SU-DHL-6 (cell line): ENCODE measurements around the gene FADS6.
A peak's percentile ranks its signal among the peaks of the same experiment; 100 is the strongest.

Experiments used
- H2AFZ ChIP-seq: fragments of 200-600 bp; sonication (generic); 2 replicates; pipeline ENCODE4 v1.6.1; 2014; ENCODE audit warnings: low read depth, mild to moderate bottlenecking, moderate library complexity, mixed read lengths, antibody characterized with exemption, low read length; ENCODE audit not compliant: severe bottlenecking
- H3F3A ChIP-seq: fragments of 200-600 bp; shearing (Covaris generic); 2 replicates; pipeline ENCODE4 v1.6.0; 2016; ENCODE audit warnings: antibody characterized with exemption, mild to moderate bottlenecking; ENCODE audit not compliant: insufficient read depth
- H3K27ac ChIP-seq: fragments of 200-600 bp; sonication (generic); 2 replicates; pipeline ENCODE4 v1.5.1; 2016; ENCODE audit warnings: low read depth, mild to moderate bottlenecking, low read length, moderate library complexity, mixed read lengths
- H3K27me3 ChIP-seq: fragments of 200-600 bp; sonication (generic), shearing (Covaris generic); 2 replicates; pipeline ENCODE4 v1.6.0; 2014; ENCODE audit warnings: mild to moderate bottlenecking, low read length
- H3K36me3 ChIP-seq: fragments of 200-600 bp; sonication (generic); 2 replicates; pipeline ENCODE4 v1.6.1; 2014; ENCODE audit warnings: mild to moderate bottlenecking, low read length, mixed read lengths
- H3K4me2 ChIP-seq: fragments of 300-600, 200-600 bp; shearing (Covaris generic), sonication (generic); 2 replicates; pipeline ENCODE4 v1.6.0; 2014; ENCODE audit warnings: low read length, low read depth, mild to moderate bottlenecking; ENCODE audit not compliant: poor library complexity, severe bottlenecking
- H3K4me3 ChIP-seq: fragments of 200-600 bp; sonication (generic); 2 replicates; pipeline ENCODE4 v1.5.1; 2014; ENCODE audit warnings: antibody characterized with exemption, low read length, mild to moderate bottlenecking, mixed read lengths; ENCODE audit not compliant: insufficient read depth, poor library complexity, severe bottlenecking
- H3K79me2 ChIP-seq: fragments of 200-600 bp; sonication (generic); 2 replicates; pipeline ENCODE4 v1.6.1; 2014; ENCODE audit warnings: mild to moderate bottlenecking, low read length, moderate library complexity; ENCODE audit not compliant: insufficient read depth
- H3K9ac ChIP-seq: fragments of 200-600 bp; sonication (generic); 2 replicates; pipeline ENCODE4 v1.7.0; 2014; ENCODE audit warnings: mild to moderate bottlenecking, low read length
- H3K9me2 ChIP-seq: fragments of 200-600 bp; sonication (generic); replicated peaks from 2 replicates; pipeline ENCODE4 v1.6.1; 2014; ENCODE audit warnings: low read length; ENCODE audit not compliant: insufficient read depth
- H3K9me3 ChIP-seq: fragments of 200-600 bp; sonication (generic); 2 replicates; pipeline ENCODE4 v1.6.1; 2014; ENCODE audit warnings: low read length, mixed read lengths; ENCODE audit not compliant: insufficient read depth
- H4K20me1 ChIP-seq: fragments of 200-600 bp; sonication (generic); 2 replicates; pipeline ENCODE4 v1.6.1; 2014; ENCODE audit warnings: low read depth, mild to moderate bottlenecking, antibody characterized with exemption, low read length, moderate library complexity, mixed read lengths
- EZH2phosphoT487 ChIP-seq: fragments of 200-600 bp; sonication (generic), shearing (Covaris generic); conservative IDR thresholded peaks from 2 replicates; pipeline ENCODE4 v1.6.1; 2018; ENCODE audit warnings: mild to moderate bottlenecking, antibody characterized with exemption, low read length, moderate library complexity, mixed read lengths
- TF ChIP-seq, protein P1 (sequence below): fragments of 200-600 bp; sonication (generic); IDR thresholded peaks from one replicate; pipeline ENCODE4 v1.5.1; 2017; ENCODE audit warnings: antibody characterized with exemption, mild to moderate bottlenecking, low read length, moderate library complexity; ENCODE audit not compliant: insufficient read depth, poor library complexity, severe bottlenecking

The FADS6 gene

GRCh38 chr17:74873037-74873873 is 20.2 kb downstream of the FADS6 start:
- Histone ChIP-seq H3K9me3 (no peaks in the 10 kb centered on the region), H3K27me3 (no peaks in the 10 kb centered on the region), H3K9me2 (no peaks in the 10 kb centered on the region), H2AFZ (peak overlapping the region; percentile 39), H3F3A (no peaks in the 10 kb centered on the region; the same call in 1 of the 2 replicates), H3K27ac (peak overlapping the region; percentile 64), H3K79me2 (no peaks in the 10 kb centered on the region), H3K4me2 (peak overlapping the region; percentile 94), H4K20me1 (no peaks in the 10 kb centered on the region), H3K9ac (peak overlapping the region; percentile 88), H3K4me3 (peak overlapping the region; percentile 97), H3K36me3 (no peaks in the 10 kb centered on the region)
- TF ChIP-seq EZH2phosphoT487 = no peak
- TF ChIP-seq, protein P1, sequence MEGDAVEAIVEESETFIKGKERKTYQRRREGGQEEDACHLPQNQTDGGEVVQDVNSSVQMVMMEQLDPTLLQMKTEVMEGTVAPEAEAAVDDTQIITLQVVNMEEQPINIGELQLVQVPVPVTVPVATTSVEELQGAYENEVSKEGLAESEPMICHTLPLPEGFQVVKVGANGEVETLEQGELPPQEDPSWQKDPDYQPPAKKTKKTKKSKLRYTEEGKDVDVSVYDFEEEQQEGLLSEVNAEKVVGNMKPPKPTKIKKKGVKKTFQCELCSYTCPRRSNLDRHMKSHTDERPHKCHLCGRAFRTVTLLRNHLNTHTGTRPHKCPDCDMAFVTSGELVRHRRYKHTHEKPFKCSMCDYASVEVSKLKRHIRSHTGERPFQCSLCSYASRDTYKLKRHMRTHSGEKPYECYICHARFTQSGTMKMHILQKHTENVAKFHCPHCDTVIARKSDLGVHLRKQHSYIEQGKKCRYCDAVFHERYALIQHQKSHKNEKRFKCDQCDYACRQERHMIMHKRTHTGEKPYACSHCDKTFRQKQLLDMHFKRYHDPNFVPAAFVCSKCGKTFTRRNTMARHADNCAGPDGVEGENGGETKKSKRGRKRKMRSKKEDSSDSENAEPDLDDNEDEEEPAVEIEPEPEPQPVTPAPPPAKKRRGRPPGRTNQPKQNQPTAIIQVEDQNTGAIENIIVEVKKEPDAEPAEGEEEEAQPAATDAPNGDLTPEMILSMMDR = no peak

DNA sequence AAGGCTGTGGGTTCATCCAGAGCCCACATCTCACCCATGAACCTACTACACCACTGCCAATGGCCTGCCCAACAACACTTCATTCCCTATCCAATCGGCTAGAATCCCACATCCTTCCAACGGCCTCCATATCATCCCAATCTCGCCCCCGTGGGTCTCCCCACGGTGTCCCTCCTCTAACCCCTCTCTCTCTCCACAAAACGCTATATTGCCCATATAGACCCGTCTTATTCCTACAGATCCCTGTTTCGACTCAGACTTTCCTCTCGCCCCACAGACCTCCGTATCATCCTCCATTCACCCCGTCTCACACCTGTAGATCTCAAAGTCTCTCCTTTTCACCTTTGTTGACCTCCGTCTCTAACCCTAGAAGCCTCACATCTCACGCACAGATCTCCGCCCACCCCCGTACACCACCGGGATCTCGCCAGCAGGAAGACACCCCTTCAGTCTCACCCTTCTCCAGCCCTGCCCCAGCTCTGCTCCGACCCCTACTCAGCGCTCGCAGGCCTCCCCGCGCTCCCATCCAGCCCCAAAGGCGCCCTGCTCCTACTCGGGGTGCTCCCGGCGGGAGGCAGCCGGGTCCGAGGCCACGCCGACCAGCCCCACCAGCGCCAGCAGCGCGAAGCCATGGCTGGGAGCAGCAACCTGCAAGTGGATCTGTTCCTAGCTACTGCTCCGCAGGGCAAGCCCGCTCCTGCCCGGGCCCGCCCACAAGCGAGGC is 21.0 kb downstream of the FADS6 start, which contains the start of gene FDXR:
TSS of gene FDXR (minus strand) at position 682 of the 724 bp plus-strand sequence. CDS start at position 632, 50 bp downstream.
- H3K4me3 ChIP-seq = peak within 1 kb of the TSS; percentile 97
- H3K9ac ChIP-seq = peak within 1 kb of the TSS; percentile 88
- H3K36me3 ChIP-seq = no peaks in the 10 kb centered on the region
- H3K9me2 ChIP-seq = no peaks in the 10 kb centered on the region
- H3K4me2 ChIP-seq = peak within 1 kb of the TSS; percentile 94
- H3K9me3 ChIP-seq = no peaks in the 10 kb centered on the region
- no peak for TF ChIP-seq EZH2phosphoT487
- TF ChIP-seq, protein P1 = no peak
- H2AFZ ChIP-seq = peak within 1 kb of the TSS; percentile 95
- H3K79me2 ChIP-seq = no peaks in the 10 kb centered on the region
- no peaks in the 10 kb centered on the region for H4K20me1 ChIP-seq
- H3K27ac ChIP-seq = peak within 1 kb of the TSS; percentile 64
- H3K27me3 ChIP-seq = no peaks in the 10 kb centered on the region
- H3F3A ChIP-seq = no peaks in the 10 kb centered on the region; the same call in 1 of the 2 replicates

GRCh38 chr17:74871356-74872076 is 21.9 kb downstream of the FADS6 start:
- Histone ChIP-seq H3K4me2 (peak overlapping the region; percentile 79), H3K9me2 (no peaks in the 10 kb centered on the region), H3K27ac (no peak overlapping the region), H2AFZ (no peak overlapping the region), H3F3A (no peaks in the 10 kb centered on the region; the same call in 1 of the 2 replicates), H3K4me3 (no peak overlapping the region), H3K36me3 (no peaks in the 10 kb centered on the region), H3K9ac (no peak overlapping the region), H3K9me3 (no peaks in the 10 kb centered on the region), H3K27me3 (no peaks in the 10 kb centered on the region), H4K20me1 (no peaks in the 10 kb centered on the region), H3K79me2 (no peaks in the 10 kb centered on the region)
- TF ChIP-seq, protein P1 = no peak
- no peak for TF ChIP-seq EZH2phosphoT487
